ENCODE data around the gene CDK5RAP2.
A peak's percentile ranks its signal among the peaks of the same experiment; 100 is the strongest.

Gene CDK5RAP2

GRCh38 chr9:120580051-120580896 is at the start of gene CDK5RAP2 (continued):
- TF ChIP-seq ZNF776 (tag by site-specific recombination; IDR thresholded peaks at IDR 0.05; ENCODE audit: borderline replicate concordance), result no peak
- TF ChIP-seq ZNF394 (tag by site-specific recombination; IDR thresholded peaks at IDR 0.05; ENCODE audit: borderline replicate concordance), result no peak; the same call in none of the 2 replicates
- no peak for TF ChIP-seq ZNF274 (IDR thresholded peaks at IDR 0.05; ENCODE audit: low read length)
- no peak for TF ChIP-seq ZNF274 (tag by site-specific recombination; IDR thresholded peaks at IDR 0.05; ENCODE audit: borderline replicate concordance)
- peak; percentile 43 for TF ChIP-seq ZBTB8A (tag by site-specific recombination; IDR thresholded peaks at IDR 0.05)
- TF ChIP-seq, protein P1, sequence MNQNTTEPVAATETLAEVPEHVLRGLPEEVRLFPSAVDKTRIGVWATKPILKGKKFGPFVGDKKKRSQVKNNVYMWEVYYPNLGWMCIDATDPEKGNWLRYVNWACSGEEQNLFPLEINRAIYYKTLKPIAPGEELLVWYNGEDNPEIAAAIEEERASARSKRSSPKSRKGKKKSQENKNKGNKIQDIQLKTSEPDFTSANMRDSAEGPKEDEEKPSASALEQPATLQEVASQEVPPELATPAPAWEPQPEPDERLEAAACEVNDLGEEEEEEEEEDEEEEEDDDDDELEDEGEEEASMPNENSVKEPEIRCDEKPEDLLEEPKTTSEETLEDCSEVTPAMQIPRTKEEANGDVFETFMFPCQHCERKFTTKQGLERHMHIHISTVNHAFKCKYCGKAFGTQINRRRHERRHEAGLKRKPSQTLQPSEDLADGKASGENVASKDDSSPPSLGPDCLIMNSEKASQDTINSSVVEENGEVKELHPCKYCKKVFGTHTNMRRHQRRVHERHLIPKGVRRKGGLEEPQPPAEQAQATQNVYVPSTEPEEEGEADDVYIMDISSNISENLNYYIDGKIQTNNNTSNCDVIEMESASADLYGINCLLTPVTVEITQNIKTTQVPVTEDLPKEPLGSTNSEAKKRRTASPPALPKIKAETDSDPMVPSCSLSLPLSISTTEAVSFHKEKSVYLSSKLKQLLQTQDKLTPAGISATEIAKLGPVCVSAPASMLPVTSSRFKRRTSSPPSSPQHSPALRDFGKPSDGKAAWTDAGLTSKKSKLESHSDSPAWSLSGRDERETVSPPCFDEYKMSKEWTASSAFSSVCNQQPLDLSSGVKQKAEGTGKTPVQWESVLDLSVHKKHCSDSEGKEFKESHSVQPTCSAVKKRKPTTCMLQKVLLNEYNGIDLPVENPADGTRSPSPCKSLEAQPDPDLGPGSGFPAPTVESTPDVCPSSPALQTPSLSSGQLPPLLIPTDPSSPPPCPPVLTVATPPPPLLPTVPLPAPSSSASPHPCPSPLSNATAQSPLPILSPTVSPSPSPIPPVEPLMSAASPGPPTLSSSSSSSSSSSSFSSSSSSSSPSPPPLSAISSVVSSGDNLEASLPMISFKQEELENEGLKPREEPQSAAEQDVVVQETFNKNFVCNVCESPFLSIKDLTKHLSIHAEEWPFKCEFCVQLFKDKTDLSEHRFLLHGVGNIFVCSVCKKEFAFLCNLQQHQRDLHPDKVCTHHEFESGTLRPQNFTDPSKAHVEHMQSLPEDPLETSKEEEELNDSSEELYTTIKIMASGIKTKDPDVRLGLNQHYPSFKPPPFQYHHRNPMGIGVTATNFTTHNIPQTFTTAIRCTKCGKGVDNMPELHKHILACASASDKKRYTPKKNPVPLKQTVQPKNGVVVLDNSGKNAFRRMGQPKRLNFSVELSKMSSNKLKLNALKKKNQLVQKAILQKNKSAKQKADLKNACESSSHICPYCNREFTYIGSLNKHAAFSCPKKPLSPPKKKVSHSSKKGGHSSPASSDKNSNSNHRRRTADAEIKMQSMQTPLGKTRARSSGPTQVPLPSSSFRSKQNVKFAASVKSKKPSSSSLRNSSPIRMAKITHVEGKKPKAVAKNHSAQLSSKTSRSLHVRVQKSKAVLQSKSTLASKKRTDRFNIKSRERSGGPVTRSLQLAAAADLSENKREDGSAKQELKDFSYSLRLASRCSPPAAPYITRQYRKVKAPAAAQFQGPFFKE (tag by site-specific recombination; IDR thresholded peaks at IDR 0.05; ENCODE audit: borderline replicate concordance), result no peak
- peak; percentile 85 for TF ChIP-seq SETDB1 (IDR thresholded peaks at IDR 0.05; ENCODE audit: insufficient read length, low read length)
- no peak for TF ChIP-seq ZNF133 (tag by site-specific recombination; IDR thresholded peaks at IDR 0.05)
- TF ChIP-seq ZNF610 (tag by site-specific recombination; IDR thresholded peaks at IDR 0.05; ENCODE audit: borderline replicate concordance), result 0 out of 2 replicates have a peak, but pooled peaks have one; percentile 7
- no peak for TF ChIP-seq CTCF (tag by site-specific recombination; IDR thresholded peaks at IDR 0.05)
- peak; percentile 27; the same call in 1 of the 2 replicates for TF ChIP-seq KLF7 (tag by site-specific recombination; IDR thresholded peaks at IDR 0.05; ENCODE audit: borderline replicate concordance)
- TF ChIP-seq ZNF350 (tag by site-specific recombination; IDR thresholded peaks at IDR 0.05), result no peak
- TF ChIP-seq ZBTB1 (tag by site-specific recombination; IDR thresholded peaks at IDR 0.05), result no peak
- no peak for TF ChIP-seq ZFP41 (tag by site-specific recombination; IDR thresholded peaks at IDR 0.05; ENCODE audit: borderline replicate concordance)
- no peak for TF ChIP-seq ZNF239 (tag by site-specific recombination; IDR thresholded peaks at IDR 0.05)
- TF ChIP-seq BCL11B (tag by site-specific recombination; IDR thresholded peaks at IDR 0.05; ENCODE audit: low read depth), result no peak
- no peak for TF ChIP-seq ZNF530 (tag by site-specific recombination; IDR thresholded peaks at IDR 0.05; ENCODE audit: low read depth)
- no peak for TF ChIP-seq ZNF211 (tag by site-specific recombination; IDR thresholded peaks at IDR 0.05; ENCODE audit: low read depth)
- TF ChIP-seq ZNF157 (tag by site-specific recombination; IDR thresholded peaks at IDR 0.05), result no peak
- TF ChIP-seq EGR2 (tag by site-specific recombination; IDR thresholded peaks at IDR 0.05; ENCODE audit: low read depth), result peak; percentile 30; the same call in 1 of the 2 replicates
- TF ChIP-seq, protein P2, sequence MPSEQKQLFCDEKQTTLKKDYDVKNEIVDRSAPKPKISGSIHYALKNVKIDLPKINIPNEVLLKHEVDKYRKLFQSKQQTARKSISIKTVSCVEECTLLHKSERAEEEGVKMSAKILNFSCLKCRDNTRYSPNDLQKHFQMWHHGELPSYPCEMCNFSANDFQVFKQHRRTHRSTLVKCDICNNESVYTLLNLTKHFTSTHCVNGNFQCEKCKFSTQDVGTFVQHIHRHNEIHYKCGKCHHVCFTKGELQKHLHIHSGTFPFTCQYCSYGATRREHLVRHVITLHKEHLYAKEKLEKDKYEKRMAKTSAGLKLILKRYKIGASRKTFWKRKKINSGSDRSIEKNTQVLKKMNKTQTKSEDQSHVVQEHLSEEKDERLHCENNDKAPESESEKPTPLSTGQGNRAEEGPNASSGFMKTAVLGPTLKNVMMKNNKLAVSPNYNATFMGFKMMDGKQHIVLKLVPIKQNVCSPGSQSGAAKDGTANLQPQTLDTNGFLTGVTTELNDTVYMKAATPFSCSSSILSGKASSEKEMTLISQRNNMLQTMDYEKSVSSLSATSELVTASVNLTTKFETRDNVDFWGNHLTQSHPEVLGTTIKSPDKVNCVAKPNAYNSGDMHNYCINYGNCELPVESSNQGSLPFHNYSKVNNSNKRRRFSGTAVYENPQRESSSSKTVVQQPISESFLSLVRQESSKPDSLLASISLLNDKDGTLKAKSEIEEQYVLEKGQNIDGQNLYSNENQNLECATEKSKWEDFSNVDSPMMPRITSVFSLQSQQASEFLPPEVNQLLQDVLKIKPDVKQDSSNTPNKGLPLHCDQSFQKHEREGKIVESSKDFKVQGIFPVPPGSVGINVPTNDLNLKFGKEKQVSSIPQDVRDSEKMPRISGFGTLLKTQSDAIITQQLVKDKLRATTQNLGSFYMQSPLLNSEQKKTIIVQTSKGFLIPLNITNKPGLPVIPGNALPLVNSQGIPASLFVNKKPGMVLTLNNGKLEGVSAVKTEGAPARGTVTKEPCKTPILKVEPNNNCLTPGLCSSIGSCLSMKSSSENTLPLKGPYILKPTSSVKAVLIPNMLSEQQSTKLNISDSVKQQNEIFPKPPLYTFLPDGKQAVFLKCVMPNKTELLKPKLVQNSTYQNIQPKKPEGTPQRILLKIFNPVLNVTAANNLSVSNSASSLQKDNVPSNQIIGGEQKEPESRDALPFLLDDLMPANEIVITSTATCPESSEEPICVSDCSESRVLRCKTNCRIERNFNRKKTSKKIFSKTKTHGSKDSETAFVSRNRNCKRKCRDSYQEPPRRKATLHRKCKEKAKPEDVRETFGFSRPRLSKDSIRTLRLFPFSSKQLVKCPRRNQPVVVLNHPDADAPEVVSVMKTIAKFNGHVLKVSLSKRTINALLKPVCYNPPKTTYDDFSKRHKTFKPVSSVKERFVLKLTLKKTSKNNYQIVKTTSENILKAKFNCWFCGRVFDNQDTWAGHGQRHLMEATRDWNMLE (tag by site-specific recombination; conservative IDR thresholded peaks at IDR 0.05; ENCODE audit: low read depth), result peak; percentile 85; the same call in 1 of the 2 replicates
- no peak for TF ChIP-seq ZNF112 (tag by site-specific recombination; IDR thresholded peaks at IDR 0.05)
- TF ChIP-seq ZSCAN30 (tag by site-specific recombination; IDR thresholded peaks at IDR 0.05), result 0 out of 2 replicates have a peak, but pooled peaks have one; percentile 54
- no peak for TF ChIP-seq ZNF292 (tag by site-specific recombination; IDR thresholded peaks at IDR 0.05; ENCODE audit: borderline replicate concordance, low read depth)
- TF ChIP-seq, protein P3, sequence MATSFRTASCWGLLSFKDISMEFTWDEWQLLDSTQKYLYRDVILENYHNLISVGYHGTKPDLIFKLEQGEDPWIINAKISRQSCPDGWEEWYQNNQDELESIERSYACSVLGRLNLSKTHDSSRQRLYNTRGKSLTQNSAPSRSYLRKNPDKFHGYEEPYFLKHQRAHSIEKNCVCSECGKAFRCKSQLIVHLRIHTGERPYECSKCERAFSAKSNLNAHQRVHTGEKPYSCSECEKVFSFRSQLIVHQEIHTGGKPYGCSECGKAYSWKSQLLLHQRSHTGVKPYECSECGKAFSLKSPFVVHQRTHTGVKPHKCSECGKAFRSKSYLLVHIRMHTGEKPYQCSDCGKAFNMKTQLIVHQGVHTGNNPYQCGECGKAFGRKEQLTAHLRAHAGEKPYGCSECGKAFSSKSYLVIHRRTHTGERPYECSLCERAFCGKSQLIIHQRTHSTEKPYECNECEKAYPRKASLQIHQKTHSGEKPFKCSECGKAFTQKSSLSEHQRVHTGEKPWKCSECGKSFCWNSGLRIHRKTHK (tag by site-specific recombination; IDR thresholded peaks at IDR 0.05), result no peak
